GM19023 (cell line): ENCODE measurements around the gene RTL3.

Experiments used
- ATAC-seq: cut with Tn5 transposase; IDR thresholded peaks from one replicate; pipeline ENCODE4 v1.9.1; 2021; ENCODE audit warnings: mild to moderate bottlenecking, moderate library complexity; ENCODE audit not compliant: unreplicated experiment

RTL3 gene

GRCh38 chrX:78622831-78623230 is 36.3 kb downstream of the RTL3 start:
- no peak for ATAC-seq

- ATAC-seq, result no peak
Observed at GRCh38 chrX:78619834-78620233, 39.3 kb downstream of the RTL3 start.

DNA sequence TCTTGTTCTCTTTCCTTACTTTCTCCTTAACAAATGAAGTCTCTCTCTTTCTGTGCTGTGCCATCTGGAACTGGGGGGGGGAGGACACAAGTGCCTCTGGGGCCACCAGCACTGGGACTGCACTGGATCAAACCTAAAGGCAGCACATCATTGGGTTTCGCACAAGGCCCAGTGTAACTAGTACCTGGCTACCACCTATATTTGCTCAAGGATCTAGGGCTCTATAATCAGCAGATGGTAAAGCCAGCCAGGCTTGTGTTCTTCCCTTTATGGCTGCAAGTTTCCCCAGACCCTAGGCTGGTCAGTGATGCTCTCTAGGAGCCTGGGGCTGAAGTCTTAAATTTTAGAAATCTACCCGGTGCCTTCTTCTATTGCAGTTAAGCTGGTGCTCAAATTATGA is 40.1 kb downstream of the RTL3 start:
- ATAC-seq, result no peak

GRCh38 chrX:78614264-78614663 is 44.9 kb downstream of the RTL3 start:
- ATAC-seq, result no peak
